HFFc6 (cell line): ENCODE data around the gene ABCF2. TPM values are rescaled to one million over a fixed set of nuclear protein-coding genes. Genes with fewer than 3 reads are reported as not detected.

Experiments used
- DNase-seq: peaks from one replicate; pipeline ENCODE4 v3.0.0-alpha.2; 2018
- H3K27ac Mint-ChIP-seq: 2 replicates; pipeline ENCODE4 v1.8.0; 2020; ENCODE audit warnings: mild to moderate bottlenecking, mixed read lengths
- H3K27me3 Mint-ChIP-seq: 2 replicates; pipeline ENCODE4 v1.8.0; 2021; ENCODE audit warnings: mild to moderate bottlenecking, moderate library complexity, mixed read lengths; ENCODE audit not compliant: insufficient read depth
- H3K36me3 Mint-ChIP-seq: 2 replicates; pipeline ENCODE4 v1.8.0; 2021; ENCODE audit warnings: low read depth, mixed read lengths
- H3K4me1 Mint-ChIP-seq: 2 replicates; pipeline ENCODE4 v1.8.0; 2020; ENCODE audit warnings: low read depth, mixed read lengths
- H3K4me3 Mint-ChIP-seq: 2 replicates; pipeline ENCODE4 v1.8.0; 2020; ENCODE audit warnings: mild to moderate bottlenecking, moderate library complexity, mixed read lengths
- H3K9me3 Mint-ChIP-seq: 2 replicates; pipeline ENCODE4 v1.8.0; 2020; ENCODE audit warnings: mild to moderate bottlenecking, mixed read lengths
- total RNA-seq, 6 experiments: library from RNA; stranded (reverse); fragmentation: NEBNext Ultra II Directional; extraction: Animal tissue kit (Norgen Biotek cat#: 25700); gene quantifications; 2 replicates in 1 of 6; 3 replicates in 5 of 6; pipeline ENCODE4 v1.2.3, GENCODE V29; 2021
- TF ChIP-seq, protein P1 (sequence below): fragments of 200-600 bp; sonication (generic); IDR thresholded peaks from 2 replicates; pipeline ENCODE4 v1.5.0; 2021; ENCODE audit warnings: antibody characterized with exemption, mild to moderate bottlenecking

The ABCF2 gene
- total RNA-seq, 6 experiments from 2014 or later, result 63.8 to 79.7 (median 67.8) TPM

DNA sequence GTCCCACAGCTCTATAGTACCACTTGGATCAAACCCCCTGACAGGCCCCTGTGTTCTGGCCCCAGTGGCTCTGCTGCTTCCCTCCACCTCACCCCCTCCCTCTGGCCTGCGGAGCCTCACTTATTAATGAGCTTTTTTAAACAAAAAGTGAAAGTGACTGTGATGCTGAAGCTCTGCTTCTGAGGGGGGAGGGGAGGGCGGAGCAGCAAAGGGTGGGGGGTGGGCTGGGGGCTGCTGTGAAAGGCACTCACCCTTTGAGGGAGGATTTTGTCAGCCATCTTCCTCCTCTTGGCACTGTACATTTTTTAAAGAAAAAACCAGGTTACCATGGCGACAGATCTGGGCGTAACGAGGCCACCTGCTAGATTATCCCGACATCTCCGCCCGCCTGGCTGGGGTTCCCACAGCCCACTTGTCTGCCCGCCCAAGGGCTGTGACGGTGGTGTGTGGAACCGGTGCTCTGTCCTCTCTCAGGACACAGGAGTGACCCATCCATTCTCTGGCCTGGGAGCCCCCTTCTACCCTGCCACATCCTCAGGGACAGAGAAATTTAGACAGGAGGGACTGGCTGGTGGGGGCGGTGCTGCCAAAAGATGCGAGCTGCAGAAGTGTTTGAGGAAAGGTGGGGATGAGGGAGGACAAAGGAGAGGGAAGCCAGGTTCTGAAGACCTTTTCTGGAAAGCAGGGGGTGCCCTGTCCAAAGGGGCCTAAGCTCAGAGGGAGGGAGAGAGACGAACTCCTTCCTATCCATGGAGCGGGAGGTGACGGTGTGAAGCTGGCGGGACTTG is 16.6 kb upstream of the ABCF2 start:
- DNase-seq, result no peak
- no peak overlapping the region for H3K4me3 Mint-ChIP-seq
- H3K36me3 Mint-ChIP-seq, result peaks cover 7% of the 10 kb centered on the region; the same call in 1 of the 2 replicates
- H3K27me3 Mint-ChIP-seq, result peaks cover 12% of the 10 kb centered on the region
- TF ChIP-seq, protein P1, sequence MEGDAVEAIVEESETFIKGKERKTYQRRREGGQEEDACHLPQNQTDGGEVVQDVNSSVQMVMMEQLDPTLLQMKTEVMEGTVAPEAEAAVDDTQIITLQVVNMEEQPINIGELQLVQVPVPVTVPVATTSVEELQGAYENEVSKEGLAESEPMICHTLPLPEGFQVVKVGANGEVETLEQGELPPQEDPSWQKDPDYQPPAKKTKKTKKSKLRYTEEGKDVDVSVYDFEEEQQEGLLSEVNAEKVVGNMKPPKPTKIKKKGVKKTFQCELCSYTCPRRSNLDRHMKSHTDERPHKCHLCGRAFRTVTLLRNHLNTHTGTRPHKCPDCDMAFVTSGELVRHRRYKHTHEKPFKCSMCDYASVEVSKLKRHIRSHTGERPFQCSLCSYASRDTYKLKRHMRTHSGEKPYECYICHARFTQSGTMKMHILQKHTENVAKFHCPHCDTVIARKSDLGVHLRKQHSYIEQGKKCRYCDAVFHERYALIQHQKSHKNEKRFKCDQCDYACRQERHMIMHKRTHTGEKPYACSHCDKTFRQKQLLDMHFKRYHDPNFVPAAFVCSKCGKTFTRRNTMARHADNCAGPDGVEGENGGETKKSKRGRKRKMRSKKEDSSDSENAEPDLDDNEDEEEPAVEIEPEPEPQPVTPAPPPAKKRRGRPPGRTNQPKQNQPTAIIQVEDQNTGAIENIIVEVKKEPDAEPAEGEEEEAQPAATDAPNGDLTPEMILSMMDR, result no peak
- no peaks in the 10 kb centered on the region for H3K9me3 Mint-ChIP-seq
- peak overlapping the region; percentile 62; the same call in 1 of the 2 replicates for H3K27ac Mint-ChIP-seq
- peaks cover 22% of the 10 kb centered on the region for H3K4me1 Mint-ChIP-seq

- peaks cover 13% of the 10 kb centered on the region for H3K27me3 Mint-ChIP-seq
- TF ChIP-seq, protein P1, result no peak
- DNase-seq, result no peak
- H3K36me3 Mint-ChIP-seq, result peaks cover 7% of the 10 kb centered on the region; the same call in 1 of the 2 replicates
- peaks cover 22% of the 10 kb centered on the region for H3K4me1 Mint-ChIP-seq
- H3K9me3 Mint-ChIP-seq, result no peaks in the 10 kb centered on the region
- no peak overlapping the region for H3K4me3 Mint-ChIP-seq
- H3K27ac Mint-ChIP-seq, result peak overlapping the region; percentile 42; the same call in 1 of the 2 replicates
Observed at GRCh38 chr7:151243045-151243349, 16.0 kb upstream of the ABCF2 start.

DNA sequence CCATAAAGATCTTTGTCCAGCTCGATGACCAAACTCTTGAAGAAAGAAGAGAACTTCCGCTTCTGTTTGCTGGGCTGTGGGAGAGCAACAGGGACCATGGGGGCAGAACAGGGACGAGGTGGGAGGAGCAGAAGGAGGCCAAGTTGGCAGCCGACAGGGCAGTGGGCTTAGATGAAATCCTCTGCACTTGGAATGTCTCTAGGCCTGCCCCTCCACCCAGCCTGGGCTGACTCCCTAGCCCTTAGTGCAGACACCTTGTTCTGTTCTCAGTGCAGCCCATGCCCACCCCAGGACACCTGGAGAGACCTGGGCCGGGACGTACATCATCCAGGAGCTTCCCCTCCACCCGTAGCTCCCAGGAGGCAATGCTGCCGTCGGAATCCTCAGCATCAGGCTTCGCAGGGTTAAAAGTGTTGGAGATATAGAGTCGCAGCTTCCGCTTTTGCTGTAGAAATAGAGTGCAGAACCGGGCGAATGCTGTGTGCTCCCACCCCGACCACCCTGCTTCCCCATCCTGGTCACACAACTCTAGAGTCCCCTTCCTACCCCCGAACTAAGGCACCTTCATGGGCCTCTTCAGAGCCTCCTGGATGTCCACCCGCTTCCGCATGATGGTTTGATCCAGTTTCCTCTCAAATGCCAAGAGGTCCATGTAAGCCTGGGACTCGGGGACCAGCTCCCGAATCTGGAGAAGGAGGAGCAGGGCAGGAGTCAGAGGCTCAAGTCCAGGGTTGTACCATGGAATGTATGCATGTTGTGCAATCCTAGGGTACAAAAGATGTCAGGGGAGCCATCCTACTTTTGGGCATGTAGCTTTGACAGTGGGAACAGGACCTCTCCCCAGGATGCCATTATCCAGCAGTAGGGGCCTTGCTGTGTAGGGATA is 15.4 kb upstream of the ABCF2 start:
- Mint-ChIP-seq H3K27me3 (peaks cover 13% of the 10 kb centered on the region), H3K9me3 (no peaks in the 10 kb centered on the region), H3K4me3 (no peak overlapping the region), H3K36me3 (peaks cover 7% of the 10 kb centered on the region; the same call in 1 of the 2 replicates), H3K27ac (no peak overlapping the region; the same call in none of the 2 replicates), H3K4me1 (peaks cover 17% of the 10 kb centered on the region)
- TF ChIP-seq, protein P1, result no peak
- DNase-seq, result no peak

- Mint-ChIP-seq H3K36me3 (peaks cover 10% of the 10 kb centered on the region; the same call in 1 of the 2 replicates), H3K27me3 (peaks cover 13% of the 10 kb centered on the region), H3K27ac (no peak overlapping the region)
Observed at GRCh38 chr7:151241755-151242096, 14.7 kb upstream of the ABCF2 start.

DNA sequence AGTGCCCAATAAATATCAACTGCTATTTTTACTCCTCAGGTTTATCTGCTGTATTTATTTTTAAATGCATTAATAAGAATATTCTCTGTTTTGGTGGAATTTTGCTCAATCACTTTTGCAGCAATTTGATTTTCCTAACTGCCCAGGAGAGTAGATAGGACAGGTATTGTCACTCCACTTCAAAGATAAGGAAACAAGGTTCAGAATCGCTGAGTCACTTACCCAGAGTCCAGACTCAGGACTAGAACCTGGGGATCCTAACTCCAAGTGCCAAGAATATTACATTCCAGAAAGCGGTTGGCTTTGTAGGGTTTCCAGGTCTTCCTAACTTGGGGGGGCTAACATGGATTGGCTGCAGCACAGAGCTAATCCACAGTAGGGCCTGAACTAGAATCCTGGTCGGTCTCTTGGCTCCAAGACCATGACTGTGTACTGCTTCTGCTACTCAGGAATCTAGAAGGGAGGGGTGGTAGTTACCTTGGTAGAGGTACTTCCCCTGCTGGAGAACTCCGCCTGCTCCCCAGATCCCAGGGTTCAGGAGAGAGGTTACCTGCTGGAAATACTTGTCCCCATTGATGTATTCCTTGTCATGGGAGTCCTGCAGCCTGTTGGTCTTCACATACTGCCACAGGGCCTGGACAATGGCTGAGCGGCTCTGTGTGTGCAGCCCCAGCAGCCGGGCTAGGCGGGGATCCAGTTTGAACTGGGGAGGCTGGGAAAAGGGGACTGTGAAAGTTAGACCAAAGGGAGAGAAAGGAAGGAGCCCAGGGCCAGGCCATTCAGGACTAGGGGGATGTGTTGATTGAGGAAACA is 14.1 kb upstream of the ABCF2 start:
- Mint-ChIP-seq H3K36me3 (peaks cover 16% of the 10 kb centered on the region; the same call in 1 of the 2 replicates), H3K27me3 (peaks cover 13% of the 10 kb centered on the region), H3K9me3 (no peaks in the 10 kb centered on the region), H3K4me1 (peaks cover 11% of the 10 kb centered on the region), H3K27ac (peak overlapping the region; percentile 52), H3K4me3 (no peak overlapping the region)
- no peak for DNase-seq
- TF ChIP-seq, protein P1, result no peak

More at GRCh38 chr7:151241755-151242096, 14.7 kb upstream of the ABCF2 start:
- Mint-ChIP-seq H3K4me3 (no peak overlapping the region), H3K9me3 (no peaks in the 10 kb centered on the region), H3K4me1 (peaks cover 12% of the 10 kb centered on the region)
- no peak for DNase-seq
- TF ChIP-seq, protein P1, result no peak
